Esophagus (tissue), 2 donors: ENCODE data around the gene CGAS. TPM values are rescaled to one million over a fixed set of nuclear protein-coding genes. Genes with fewer than 3 reads are reported as not detected.
"Not testable (repeated sequence)": the region's sequence is repeated elsewhere in the genome, so short reads cannot be mapped to it uniquely, and the experiment has no call there.

Experiments used
- H3K27ac ChIP-seq, 2 donors: one replicate each; pipeline ENCODE4 v1.5.1; 2013; ENCODE audit warnings: low read depth in 2 of 2, mild to moderate bottlenecking in 2 of 2, inconsistent platforms in 1 of 2, low read length in 1 of 2, moderate library complexity in 1 of 2
- H3K27me3 ChIP-seq, 2 donors: one replicate each; pipeline ENCODE4 v1.6.1; 2013; ENCODE audit warnings: low read length in 2 of 2, control low read depth in 1 of 2, mild to moderate bottlenecking in 1 of 2; ENCODE audit not compliant: insufficient read depth in 2 of 2, control insufficient read depth in 1 of 2
- H3K36me3 ChIP-seq, 2 donors: one replicate each; pipeline ENCODE4 v1.6.1; 2013; ENCODE audit warnings: low read length in 1 of 2; ENCODE audit not compliant: control insufficient read depth in 2 of 2, insufficient read depth in 2 of 2
- H3K4me1 ChIP-seq, 2 donors: one replicate each; pipeline ENCODE4 v1.6.1; 2013; ENCODE audit warnings: low read length in 1 of 2; ENCODE audit not compliant: control insufficient read depth in 2 of 2, insufficient read depth in 2 of 2
- H3K4me3 ChIP-seq, 2 donors: one replicate each; pipeline ENCODE4 v1.5.1; 2013; ENCODE audit warnings: low read length in 2 of 2, mild to moderate bottlenecking in 2 of 2, low read depth in 1 of 2, moderate library complexity in 1 of 2
- H3K9me3 ChIP-seq, 2 donors: one replicate each; pipeline ENCODE4 v1.6.1; 2013; ENCODE audit warnings: mild to moderate bottlenecking in 2 of 2, low read depth in 1 of 2, low read length in 1 of 2, moderate library complexity in 1 of 2; ENCODE audit not compliant: control insufficient read depth in 2 of 2, insufficient read depth in 1 of 2
- WGBS, 2 donors: extraction: QIAGEN DNeasy Blood & Tissue Kit; methylation state at CpG; one replicate each; pipeline ENCODE4 v1.1.7; 2013; 5-methylcytosine and 5-hydroxymethylcytosine counted together
- polyA plus RNA-seq, 2 donors: library from polyadenylated mRNA; stranded (reverse); fragments of 200-250 nt; gene quantifications; one replicate each; pipeline ENCODE4 v1.2.3, GENCODE V29; 2013
- donor health status: healthy with polysubstance abuse.
- donor health status: Bipolar disorder and iron deficiency.

Gene CGAS
- polyA plus RNA-seq, 2 donors, result 1.2 to 2.3 TPM

DNA sequence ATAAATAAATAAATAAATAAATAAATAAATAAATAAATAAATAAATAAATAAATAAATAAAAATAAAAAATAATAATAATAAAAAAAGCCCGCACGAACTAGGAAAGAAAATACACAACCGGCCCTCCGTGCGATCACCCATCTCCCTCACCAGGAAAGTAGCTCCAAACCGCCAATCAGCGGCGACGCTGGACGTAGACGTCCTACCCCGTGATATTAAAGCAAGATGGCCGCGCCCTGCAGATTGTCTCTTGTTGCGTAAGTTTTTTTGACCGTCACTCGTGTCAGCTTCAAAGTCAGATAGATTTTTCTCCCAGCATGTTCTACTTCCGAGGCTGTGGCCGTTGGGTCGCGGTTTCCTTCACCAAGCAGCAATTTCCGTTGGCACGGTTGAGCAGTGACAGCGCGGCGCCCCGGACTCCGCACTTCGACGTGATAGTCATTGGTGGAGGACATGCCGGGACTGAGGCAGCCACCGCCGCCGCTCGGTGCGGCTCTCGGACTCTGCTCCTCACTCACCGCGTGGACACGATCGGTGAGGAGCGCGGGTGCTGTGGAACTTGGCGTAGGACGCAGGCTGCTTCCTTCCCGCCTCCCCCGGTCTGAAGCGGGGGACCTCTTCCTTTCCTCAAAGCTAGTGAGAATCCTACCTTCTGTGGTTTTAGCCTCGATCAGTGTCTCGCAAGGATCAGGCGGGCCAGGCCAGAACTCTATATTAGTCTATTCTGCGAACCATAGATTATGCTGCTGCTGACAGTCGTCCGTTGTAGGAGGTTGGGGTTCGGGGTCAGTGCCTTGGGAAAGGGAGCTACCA lies 9.6 kb upstream of the CGAS start, which contains the start of gene MTO1:
Gene MTO1 (plus strand): TSS at position 201 of the 814 bp plus-strand sequence. CDS start 118 bp downstream, at position 319.
- peak within 1 kb of the TSS; percentile 70 to 80 for H3K4me3 ChIP-seq
- WGBS, 2 donors, result 0% methylated on average over 55 of the region's 55 CpGs
- no peaks in the 10 kb centered on the region for H3K27me3 ChIP-seq
- H3K9me3 ChIP-seq, result no peaks in the 10 kb centered on the region
- H3K36me3 ChIP-seq, result peaks cover 0 to 3% of the 10 kb centered on the region in 2 donors
- no peaks in the 10 kb centered on the region for H3K4me1 ChIP-seq
- peak within 1 kb of the TSS; percentile 96 to 98 for H3K27ac ChIP-seq

DNA sequence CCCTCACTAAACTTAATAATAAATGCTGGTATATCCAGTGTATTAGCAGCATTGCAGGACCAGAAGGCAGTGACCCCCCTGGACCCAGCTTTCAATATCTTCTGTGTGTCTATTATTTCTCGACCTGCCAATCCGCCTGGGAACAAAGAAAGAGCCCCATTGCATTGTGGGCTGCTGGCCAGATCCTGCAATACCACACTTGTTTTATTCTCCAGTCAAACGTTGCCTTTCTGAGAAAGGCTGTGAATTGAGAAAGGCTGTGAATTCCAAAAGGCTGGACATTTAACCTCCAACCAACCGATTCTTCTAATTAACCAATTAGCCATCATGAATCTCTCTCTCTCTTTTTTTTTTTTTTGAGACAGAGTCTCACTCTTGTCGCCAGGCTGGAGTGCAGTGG lies 8.0 kb upstream of the CGAS start:
- H3K27ac ChIP-seq, result no peak overlapping the region
- H3K36me3 ChIP-seq, result no peaks in the 10 kb centered on the region
- no peaks in the 10 kb centered on the region for H3K4me1 ChIP-seq
- 64 to 69% methylated on average over 5 of the region's 5 CpGs for WGBS, 2 donors
- no peaks in the 10 kb centered on the region for H3K27me3 ChIP-seq
- no peaks in the 10 kb centered on the region for H3K9me3 ChIP-seq
- H3K4me3 ChIP-seq, result no peak overlapping the region

DNA sequence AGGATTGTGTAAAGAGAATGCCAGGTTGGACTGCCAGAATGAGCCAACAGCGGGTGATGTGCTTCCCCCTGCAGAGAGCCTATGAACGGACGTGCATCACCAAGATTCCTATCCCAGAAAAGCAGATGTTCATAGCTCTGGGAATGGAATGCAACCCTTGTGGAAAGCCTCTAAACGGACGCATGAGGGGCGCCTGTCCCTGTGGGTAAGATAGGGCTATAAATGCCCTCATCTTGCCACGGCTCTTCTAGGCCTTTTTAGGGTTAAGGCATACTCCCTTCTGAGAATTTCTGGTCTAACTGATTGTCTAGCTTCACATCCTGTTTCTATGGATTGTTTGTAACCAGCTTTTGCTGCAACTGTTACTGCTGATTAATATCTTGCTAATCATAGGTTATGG lies 7.4 kb upstream of the CGAS start:
- WGBS, 2 donors, result 82 to 83% methylated on average over 7 of the region's 7 CpGs
- H3K9me3 ChIP-seq, H3K4me3 ChIP-seq, H3K4me1 ChIP-seq, H3K36me3 ChIP-seq, H3K27me3 ChIP-seq, H3K27ac ChIP-seq: not testable (repeated sequence)

DNA sequence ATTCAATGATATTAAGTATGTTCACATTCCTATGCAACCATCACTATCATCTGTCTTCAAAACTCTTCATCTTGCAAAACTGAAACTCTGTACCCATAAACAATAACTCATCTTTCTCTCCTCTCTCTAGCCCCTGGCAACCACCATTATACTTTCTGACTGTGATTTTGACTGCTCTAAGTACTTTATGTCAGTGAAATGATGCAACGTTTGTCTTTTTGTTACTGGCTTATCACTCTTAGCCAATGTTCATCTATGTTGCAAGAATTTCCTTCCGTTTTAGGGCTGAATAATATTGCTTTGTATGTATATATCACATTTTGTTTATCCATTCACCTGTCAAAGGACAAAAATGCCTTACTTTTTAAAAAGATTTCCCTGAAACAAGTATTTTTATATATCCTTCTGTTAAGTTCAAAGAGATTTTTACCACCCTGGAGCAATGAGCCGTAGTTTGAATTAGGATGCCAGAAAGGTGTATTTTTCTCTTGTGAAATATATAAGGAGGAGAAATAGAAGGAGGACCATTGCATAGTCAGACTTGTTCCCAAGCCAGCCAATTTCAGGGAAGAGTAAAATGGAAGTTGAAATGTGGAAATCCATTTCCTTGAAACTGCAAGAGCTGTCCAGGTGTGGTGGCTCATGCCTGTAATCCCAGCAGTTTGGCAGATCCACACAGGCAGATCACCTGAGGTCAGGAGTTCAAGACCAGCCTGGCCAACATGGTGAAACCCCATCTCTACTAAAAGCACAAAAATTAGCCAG lies 4.0 kb upstream of the CGAS start:
- 41 to 45% methylated on average over 3 of the region's 3 CpGs for WGBS, 2 donors
- Histone ChIP-seq H3K4me1 (no peaks in the 10 kb centered on the region), H3K4me3 (no peak overlapping the region), H3K36me3 (no peaks in the 10 kb centered on the region), H3K9me3 (no peaks in the 10 kb centered on the region), H3K27me3 (no peaks in the 10 kb centered on the region), H3K27ac (no peak overlapping the region)

DNA sequence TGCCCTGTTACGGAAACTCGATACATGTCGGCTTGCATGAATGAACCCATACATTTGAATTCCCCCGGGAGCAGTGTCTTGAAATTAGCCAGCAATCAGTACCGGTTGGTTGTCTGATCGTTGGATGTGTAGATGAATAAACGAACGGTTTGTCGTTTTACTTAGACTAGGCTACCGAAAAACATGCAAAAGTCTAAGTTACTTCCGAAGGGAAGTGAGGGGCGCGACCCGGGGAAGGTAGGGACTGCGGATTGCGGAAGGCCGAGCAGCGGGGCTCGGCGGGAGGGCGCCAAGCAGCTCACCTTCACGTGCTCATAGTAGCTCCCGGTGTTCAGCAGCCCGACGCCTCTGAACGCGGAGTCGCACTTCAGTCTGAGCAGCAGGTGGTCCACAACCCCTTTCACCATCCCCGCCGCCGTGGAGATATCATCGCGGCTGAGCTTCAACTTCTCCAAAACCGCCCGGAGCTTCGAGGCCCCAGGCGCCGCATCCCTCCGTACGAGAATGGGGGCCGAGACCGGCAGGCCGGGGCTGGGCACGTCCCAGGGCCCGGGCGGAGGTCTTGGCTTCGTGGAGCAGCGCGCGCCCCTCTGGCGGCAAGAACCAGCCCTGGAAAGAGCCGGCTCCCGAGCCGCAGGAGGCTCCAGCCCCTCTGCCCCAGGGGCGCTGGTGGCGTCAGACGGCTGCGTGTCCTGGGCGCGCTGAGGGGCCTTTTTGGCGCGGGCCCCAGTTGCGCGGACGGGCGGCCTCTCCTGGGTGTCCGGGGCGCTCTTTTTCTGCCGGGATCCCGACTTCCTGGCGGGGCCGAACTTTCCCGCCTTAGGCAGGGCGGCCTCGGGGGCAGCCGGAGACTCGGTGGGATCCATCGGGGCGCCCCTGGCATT lies 632 bp downstream of the CGAS start:
- H3K27me3 ChIP-seq, result no peaks in the 10 kb centered on the region
- 1% methylated on average over 74 to 79 of the region's 79 CpGs for WGBS, 2 donors
- peak overlapping the region; percentile 62 to 66 for H3K27ac ChIP-seq
- peak overlapping the region; percentile 63 to 79 for H3K4me3 ChIP-seq
- no peaks in the 10 kb centered on the region for H3K9me3 ChIP-seq
- no peaks in the 10 kb centered on the region for H3K4me1 ChIP-seq
- no peaks in the 10 kb centered on the region for H3K36me3 ChIP-seq

DNA sequence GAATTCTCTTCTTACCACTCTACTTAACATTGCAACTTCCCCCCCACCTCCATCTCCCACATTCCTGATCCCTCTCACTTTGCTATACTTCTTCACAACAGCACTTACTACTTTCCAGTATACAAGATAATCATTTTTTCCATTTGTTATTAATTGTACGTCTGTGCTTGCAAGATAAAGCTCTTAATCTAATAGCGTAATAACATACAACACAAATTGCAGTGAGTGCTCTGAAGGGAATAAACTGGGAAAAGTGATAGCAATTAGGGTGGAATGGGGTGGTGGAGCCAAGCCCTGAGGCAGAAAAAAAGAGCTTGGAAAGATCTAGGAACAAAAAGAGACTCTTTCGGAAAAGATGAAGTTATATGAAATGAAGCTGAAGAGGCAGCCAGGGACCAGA lies 8.5 kb downstream of the CGAS start:
- Histone ChIP-seq H3K4me1 (no peaks in the 10 kb centered on the region), H3K27me3 (no peaks in the 10 kb centered on the region), H3K9me3 (no peaks in the 10 kb centered on the region), H3K4me3 (no peak overlapping the region), H3K36me3 (peaks cover 0 to 4% of the 10 kb centered on the region in 2 donors), H3K27ac (no peak overlapping the region)
- WGBS, 2 donors, result 93 to 96% methylated on average over 3 of the region's 3 CpGs

DNA sequence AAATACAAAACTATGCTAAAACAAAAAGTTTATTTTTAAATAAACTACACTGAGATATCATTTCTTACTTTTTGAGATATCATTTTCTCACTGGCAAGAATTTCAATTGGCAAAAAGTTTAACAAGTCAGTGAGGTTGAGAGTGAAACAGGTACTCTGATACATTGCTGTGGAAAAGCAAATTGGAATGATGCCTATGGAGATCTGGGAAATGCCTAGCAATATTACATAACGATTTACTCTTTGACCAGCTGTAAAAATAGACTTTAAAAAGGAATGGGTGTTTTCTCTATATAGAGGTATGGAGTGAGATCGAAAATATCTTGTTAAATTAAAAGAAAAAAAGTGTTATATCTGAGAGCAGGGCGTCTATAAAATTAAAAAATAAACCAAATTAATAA lies 16.9 kb downstream of the CGAS start:
- no peaks in the 10 kb centered on the region for H3K9me3 ChIP-seq
- H3K4me1 ChIP-seq, result no peaks in the 10 kb centered on the region
- WGBS, 2 donors, result 75 to 91% methylated on average over 3 of the region's 3 CpGs
- no peak overlapping the region for H3K4me3 ChIP-seq
- H3K27me3 ChIP-seq, result no peaks in the 10 kb centered on the region
- H3K36me3 ChIP-seq, result peaks cover 0 to 4% of the 10 kb centered on the region in 2 donors
- H3K27ac ChIP-seq, result no peak overlapping the region

DNA sequence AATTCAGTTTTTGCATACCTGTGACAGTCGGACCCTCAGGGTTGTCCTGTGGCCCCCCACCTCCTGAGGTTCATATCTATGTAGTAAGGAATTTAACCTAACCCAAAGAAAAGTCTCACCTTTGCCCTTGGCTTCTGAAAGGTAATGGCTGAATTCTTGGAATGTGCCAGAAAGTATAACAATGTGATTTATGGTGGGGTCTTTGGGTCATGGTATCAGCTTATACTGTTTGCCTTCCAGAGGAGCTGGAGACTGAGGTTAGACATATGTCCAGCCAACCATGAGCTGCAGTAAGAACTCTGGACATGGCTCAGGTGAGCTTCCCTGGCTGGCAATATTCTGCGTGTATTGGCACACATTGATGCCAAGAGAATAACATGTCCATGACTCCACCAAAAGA lies 30.6 kb downstream of the CGAS start:
- Histone ChIP-seq H3K36me3 (no peaks in the 10 kb centered on the region), H3K9me3 (no peaks in the 10 kb centered on the region), H3K27ac (no peak overlapping the region), H3K27me3 (no peaks in the 10 kb centered on the region), H3K4me3 (no peak overlapping the region), H3K4me1 (no peaks in the 10 kb centered on the region)
- WGBS, 2 donors, result 71 to 82% methylated on average over 2 of the region's 2 CpGs

DNA sequence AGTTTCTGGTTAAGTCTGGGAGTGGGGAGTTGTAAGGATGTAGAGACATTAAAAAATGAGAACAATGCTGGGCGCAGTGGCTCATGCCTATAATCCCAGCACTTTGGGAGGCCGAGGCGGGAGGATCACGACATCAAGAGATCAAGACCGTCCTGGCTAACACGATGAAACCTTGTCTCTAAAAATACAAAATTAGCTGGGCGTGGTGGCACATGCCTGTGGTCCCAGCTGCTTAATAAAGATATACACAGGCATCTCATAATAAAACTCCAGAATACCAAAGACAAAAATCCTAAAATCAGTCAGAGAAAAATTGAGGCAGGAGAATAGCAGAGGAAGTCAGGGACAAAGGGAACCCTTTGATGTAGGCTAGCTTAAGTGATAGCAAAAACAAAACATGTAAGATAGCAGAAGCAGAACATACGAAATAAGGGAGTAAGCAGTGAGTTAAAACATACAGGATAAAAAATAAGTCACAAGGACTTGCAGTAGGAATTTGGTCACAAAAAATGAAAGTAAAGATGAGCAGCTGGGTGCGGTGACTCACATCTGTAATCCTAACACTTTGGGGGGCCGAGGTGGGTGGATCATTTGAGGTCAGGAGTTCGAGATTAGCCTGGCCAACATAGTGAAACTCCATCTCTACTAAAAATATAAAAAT lies 33.9 kb downstream of the CGAS start:
- H3K4me1 ChIP-seq, result no peaks in the 10 kb centered on the region
- WGBS, 2 donors, result 90 to 92% methylated on average over 11 of the region's 11 CpGs
- H3K4me3 ChIP-seq, result no peak overlapping the region
- no peaks in the 10 kb centered on the region for H3K27me3 ChIP-seq
- H3K9me3 ChIP-seq, result no peaks in the 10 kb centered on the region
- H3K36me3 ChIP-seq, result no peaks in the 10 kb centered on the region
- H3K27ac ChIP-seq, result no peak overlapping the region
